Neuronal stem cell (in vitro differentiated cells): ENCODE data around the gene MRPL18.

Experiments used
- DNase-seq: peaks from one replicate; pipeline ENCODE4 v3.0.0-alpha.2; 2013; ENCODE audit warnings: low spot score
- H2AFZ ChIP-seq: one replicate; pipeline ENCODE4 v1.6.1; 2013; ENCODE audit warnings: mild to moderate bottlenecking, low read length, inconsistent platforms
- H2AK5ac ChIP-seq: 2 replicates; pipeline ENCODE4 v1.6.1; 2013; ENCODE audit warnings: low read depth, mild to moderate bottlenecking, inconsistent platforms, low read length, moderate library complexity, mixed read lengths
- H2BK120ac ChIP-seq: 2 replicates; pipeline ENCODE4 v1.6.1; 2013; ENCODE audit warnings: low read depth, mild to moderate bottlenecking, inconsistent platforms, low read length, moderate library complexity, mixed read lengths
- H2BK12ac ChIP-seq: one replicate; pipeline ENCODE4 v1.6.1; 2013; ENCODE audit warnings: low read length, inconsistent platforms
- H2BK15ac ChIP-seq: 2 replicates; pipeline ENCODE4 v1.6.1; 2013; ENCODE audit warnings: mild to moderate bottlenecking, low read length, inconsistent platforms, mixed read lengths
- H2BK5ac ChIP-seq: one replicate; pipeline ENCODE4 v1.6.1; 2013; ENCODE audit warnings: inconsistent platforms, mild to moderate bottlenecking, low read length, moderate library complexity
- H3K14ac ChIP-seq: one replicate; pipeline ENCODE4 v1.6.1; 2013; ENCODE audit warnings: low read length, inconsistent platforms
- H3K18ac ChIP-seq: 2 replicates; pipeline ENCODE4 v1.6.1; 2013; ENCODE audit warnings: low read length, inconsistent platforms
- H3K23ac ChIP-seq: 2 replicates; pipeline ENCODE4 v1.6.1; 2013; ENCODE audit warnings: low read depth, mild to moderate bottlenecking, mixed read lengths, low read length, inconsistent platforms; ENCODE audit not compliant: poor library complexity
- H3K27ac ChIP-seq: replicated peaks from 3 replicates; pipeline ENCODE4 v1.5.1; 2013; ENCODE audit warnings: low read length, inconsistent platforms
- H3K27me3 ChIP-seq, 3 experiments: 2 replicates each; pipeline ENCODE4 v1.6.1; 2013; ENCODE audit warnings: low read length in 3 of 3, mild to moderate bottlenecking in 2 of 3, inconsistent platforms in 1 of 3, low read depth in 1 of 3, mixed read lengths in 1 of 3, moderate library complexity in 1 of 3; ENCODE audit not compliant: control insufficient read depth in 3 of 3, insufficient read depth in 3 of 3
- H3K36me3 ChIP-seq, 2 donors: replicated peaks in 1 of 2; 2 replicates each; pipeline ENCODE4 v1.6.1; 2013; ENCODE audit warnings: low read length in 2 of 2; ENCODE audit not compliant: control insufficient read depth in 2 of 2, insufficient read depth in 2 of 2
- H3K4ac ChIP-seq: 2 replicates; pipeline ENCODE4 v1.6.1; 2013; ENCODE audit warnings: inconsistent platforms, mild to moderate bottlenecking, low read length, moderate library complexity
- H3K4me1 ChIP-seq, 2 donors: 1 replicate in 1 of 2; 2 replicates in 1 of 2; pipeline ENCODE4 v1.6.1; 2013; ENCODE audit warnings: low read length in 2 of 2, low read depth in 1 of 2; ENCODE audit not compliant: control insufficient read depth in 2 of 2, insufficient read depth in 1 of 2
- H3K4me2 ChIP-seq: one replicate; pipeline ENCODE4 v1.6.1; 2013; ENCODE audit warnings: mild to moderate bottlenecking, low read length, inconsistent platforms; ENCODE audit not compliant: insufficient read depth, poor library complexity, severe bottlenecking
- H3K4me3 ChIP-seq, 2 donors: 2 replicates each; pipeline ENCODE4 v1.5.1; 2013; ENCODE audit warnings: low read length in 2 of 2, mild to moderate bottlenecking in 2 of 2, inconsistent platforms in 1 of 2, moderate library complexity in 1 of 2
- H3K79me1 ChIP-seq: one replicate; pipeline ENCODE4 v1.6.1; 2013; ENCODE audit warnings: low read depth, mild to moderate bottlenecking, inconsistent platforms, low read length, moderate library complexity
- H3K9ac ChIP-seq: one replicate; pipeline ENCODE4 v1.6.1; 2013; ENCODE audit warnings: mild to moderate bottlenecking, low read depth, low read length, inconsistent platforms; ENCODE audit not compliant: poor library complexity
- H3K9me3 ChIP-seq, 2 donors: replicated peaks in 1 of 2; 2 replicates each; pipeline versions ENCODE3 to v1.6.1; 2013; ENCODE audit warnings: low read length in 2 of 2, mild to moderate bottlenecking in 2 of 2, inconsistent platforms in 1 of 2, low read depth in 1 of 2, mixed read lengths in 1 of 2, moderate library complexity in 1 of 2; ENCODE audit not compliant: control insufficient read depth in 2 of 2, insufficient read depth in 1 of 2
- H4K8ac ChIP-seq: one replicate; pipeline ENCODE4 v1.6.1; 2013; ENCODE audit warnings: low read depth, mild to moderate bottlenecking, inconsistent platforms, low read length, moderate library complexity
- H4K91ac ChIP-seq: one replicate; pipeline ENCODE4 v1.6.1; 2013; ENCODE audit warnings: low read length, low read depth, mild to moderate bottlenecking, inconsistent platforms; ENCODE audit not compliant: poor library complexity
- WGBS, 2 donors: extraction: QIAGEN DNeasy Blood & Tissue Kit; methylation state at CpG; one replicate each; pipeline ENCODE4 v1.1.7; 2013; ENCODE audit warnings: missing lambda C conversion rate in 2 of 2, mixed read lengths in 1 of 2; ENCODE audit not compliant: insufficient read length in 2 of 2, insufficient replicate concordance in 1 of 2; ENCODE audit errors: extremely low coverage in 2 of 2; 5-methylcytosine and 5-hydroxymethylcytosine counted together

MRPL18 gene

GRCh38 chr6:159826004-159826403 lies 35.7 kb downstream of the MRPL18 start:
- Histone ChIP-seq H2AK5ac (no peak overlapping the region), H2BK120ac (peak overlapping the region; percentile 36), H3K4me1 (no peaks in the 10 kb centered on the region), H3K27ac (no peak overlapping the region), H3K9ac (no peak overlapping the region), H3K4ac (no peak overlapping the region), H3K4me2 (no peak overlapping the region), H3K18ac (no peak overlapping the region), H3K4me3 (peak overlapping the region in 1 of 2 donors; percentile 40), H3K27me3 (peaks cover 0 to 3% (median 0%) of the 10 kb centered on the region in 3 experiments), H2BK12ac (no peak overlapping the region), H3K23ac (peak overlapping the region; percentile 52), H3K36me3 (no peaks in the 10 kb centered on the region), H2BK15ac (no peak overlapping the region), H3K79me1 (no peaks in the 10 kb centered on the region), H2BK5ac (no peak overlapping the region), H3K14ac (no peak overlapping the region), H4K8ac (no peak overlapping the region), H4K91ac (no peak overlapping the region), H2AFZ (no peak overlapping the region), H3K9me3 (no peaks in the 10 kb centered on the region)
- WGBS, 2 donors, result no CpG with 5 or more reads among the region's 13 CpGs
- DNase-seq, result no peak

GRCh38 chr6:159826968-159827647 lies 36.8 kb downstream of the MRPL18 start:
- Histone ChIP-seq H3K4me1 (no peaks in the 10 kb centered on the region), H3K4me2 (no peak overlapping the region), H3K18ac (no peak overlapping the region), H2BK120ac (no peak overlapping the region), H2AFZ (no peak overlapping the region), H3K9ac (no peak overlapping the region), H2BK5ac (no peak overlapping the region), H2AK5ac (no peak overlapping the region), H4K91ac (no peak overlapping the region), H3K4me3 (no peak overlapping the region), H3K27ac (no peak overlapping the region), H3K4ac (no peak overlapping the region), H3K27me3 (peaks cover 0 to 3% (median 0%) of the 10 kb centered on the region in 3 experiments), H3K9me3 (no peaks in the 10 kb centered on the region), H4K8ac (no peak overlapping the region), H2BK12ac (no peak overlapping the region), H3K23ac (no peak overlapping the region), H3K79me1 (no peaks in the 10 kb centered on the region), H2BK15ac (no peak overlapping the region), H3K36me3 (no peaks in the 10 kb centered on the region), H3K14ac (no peak overlapping the region)
- no peak for DNase-seq
- WGBS, 2 donors, result no CpG with 5 or more reads among the region's 16 CpGs

- H3K9me3 ChIP-seq, result no peaks in the 10 kb centered on the region
- H3K23ac ChIP-seq, result no peak overlapping the region
- H3K18ac ChIP-seq, result no peak overlapping the region
- H2BK12ac ChIP-seq, result no peak overlapping the region
- peaks cover 0 to 3% (median 0%) of the 10 kb centered on the region in 3 experiments for H3K27me3 ChIP-seq
- no peak overlapping the region for H3K14ac ChIP-seq
- H3K4me2 ChIP-seq, result no peak overlapping the region
- H2BK120ac ChIP-seq, result no peak overlapping the region
- H3K79me1 ChIP-seq, result no peaks in the 10 kb centered on the region
- H3K4me1 ChIP-seq, result no peaks in the 10 kb centered on the region
- no peak overlapping the region for H4K91ac ChIP-seq
- H3K36me3 ChIP-seq, result no peaks in the 10 kb centered on the region
- no peak overlapping the region for H2AK5ac ChIP-seq
- no peak overlapping the region for H3K9ac ChIP-seq
- no peak overlapping the region for H3K4me3 ChIP-seq
- H4K8ac ChIP-seq, result no peak overlapping the region
- no CpG with 5 or more reads among the region's 7 CpGs for WGBS, 2 donors
- H3K4ac ChIP-seq, result no peak overlapping the region
- no peak overlapping the region for H2BK15ac ChIP-seq
- H2AFZ ChIP-seq, result no peak overlapping the region
- DNase-seq, result no peak
- H2BK5ac ChIP-seq, result no peak overlapping the region
- no peak overlapping the region for H3K27ac ChIP-seq
Observed at GRCh38 chr6:159828074-159828473, 37.8 kb downstream of the MRPL18 start.

GRCh38 chr6:159829526-159829925 lies 39.3 kb downstream of the MRPL18 start:
- no peak for DNase-seq
- Histone ChIP-seq H2BK12ac (no peak overlapping the region), H2BK120ac (no peak overlapping the region), H3K9me3 (no peaks in the 10 kb centered on the region), H3K23ac (no peak overlapping the region), H2AFZ (no peak overlapping the region), H3K4ac (no peak overlapping the region), H3K14ac (no peak overlapping the region), H3K4me2 (no peak overlapping the region), H3K27ac (no peak overlapping the region), H3K79me1 (no peaks in the 10 kb centered on the region), H3K27me3 (peaks cover 0 to 6% (median 0%) of the 10 kb centered on the region in 3 experiments), H2AK5ac (no peak overlapping the region), H3K4me1 (no peaks in the 10 kb centered on the region), H4K91ac (no peak overlapping the region), H3K4me3 (no peak overlapping the region), H4K8ac (no peak overlapping the region), H2BK5ac (no peak overlapping the region), H3K9ac (no peak overlapping the region), H2BK15ac (no peak overlapping the region), H3K36me3 (no peaks in the 10 kb centered on the region), H3K18ac (no peak overlapping the region)
- no CpG with 5 or more reads among the region's 4 CpGs for WGBS, 2 donors
